ENCODE measurements around the gene DISC1. TPM values are rescaled to one million over a fixed set of nuclear protein-coding genes. Genes with fewer than 3 reads are reported as not detected.
"Not testable (repeated sequence)": the region's sequence is repeated elsewhere in the genome, so short reads cannot be mapped to it uniquely, and the experiment has no call there.

Gene DISC1
- total RNA-seq, 2 donors from 2014 or later, result 2.9 to 5.8 TPM

DNA sequence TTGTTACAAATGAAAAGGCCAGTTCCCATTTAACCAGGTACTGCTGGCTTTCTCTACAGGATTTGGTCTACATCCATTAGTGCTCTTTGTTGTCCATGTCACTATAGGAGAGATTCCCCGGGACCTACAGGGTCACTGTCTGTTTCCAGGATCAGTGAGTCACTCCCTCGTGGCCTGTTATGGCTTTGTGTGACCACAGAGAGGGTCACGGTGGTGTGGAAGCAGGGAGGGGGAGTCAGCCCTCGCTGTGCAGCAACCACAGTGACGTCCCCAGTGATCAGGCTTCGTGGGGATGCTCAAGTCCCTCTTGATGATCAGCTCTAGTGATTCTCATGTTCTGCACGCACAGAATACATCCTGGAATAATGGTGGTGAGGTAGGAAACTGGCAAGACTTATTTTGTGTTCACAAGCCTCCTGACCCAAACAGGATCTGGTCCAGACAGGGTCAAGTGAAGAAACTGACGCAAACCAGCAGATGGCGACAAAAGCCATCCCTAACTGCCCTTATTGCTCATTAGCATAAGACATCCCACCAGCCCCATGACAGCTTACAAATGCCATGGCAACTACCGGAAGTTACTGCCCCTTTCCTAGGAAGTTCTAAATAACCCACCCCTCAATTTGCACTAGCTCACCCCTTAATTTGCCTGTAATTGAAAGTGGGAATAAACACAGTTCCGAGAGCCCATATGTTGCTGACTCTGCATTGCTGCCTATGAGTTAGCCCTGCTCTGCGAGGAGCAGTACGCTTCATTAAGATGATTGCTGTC, 98.5 kb downstream of the DISC1 start:
- no peaks in the 10 kb centered on the region for H3K9me3 Mint-ChIP-seq
- H3K27me3 Mint-ChIP-seq (ENCODE audit: low read depth), result no peaks in the 10 kb centered on the region
- ATAC-seq (replicated peaks in 1 of 2) (no peak), DNase-seq (peak; percentile 22 to 26)
- H3K36me3 Mint-ChIP-seq (ENCODE audit: insufficient read depth in 2 of 2), result no peaks in the 10 kb centered on the region
- no peak overlapping the region for H3K4me3 Mint-ChIP-seq
- no peaks in the 10 kb centered on the region for H3K4me1 Mint-ChIP-seq (ENCODE audit: low read depth)
- no peak overlapping the region for H3K27ac Mint-ChIP-seq

DNA sequence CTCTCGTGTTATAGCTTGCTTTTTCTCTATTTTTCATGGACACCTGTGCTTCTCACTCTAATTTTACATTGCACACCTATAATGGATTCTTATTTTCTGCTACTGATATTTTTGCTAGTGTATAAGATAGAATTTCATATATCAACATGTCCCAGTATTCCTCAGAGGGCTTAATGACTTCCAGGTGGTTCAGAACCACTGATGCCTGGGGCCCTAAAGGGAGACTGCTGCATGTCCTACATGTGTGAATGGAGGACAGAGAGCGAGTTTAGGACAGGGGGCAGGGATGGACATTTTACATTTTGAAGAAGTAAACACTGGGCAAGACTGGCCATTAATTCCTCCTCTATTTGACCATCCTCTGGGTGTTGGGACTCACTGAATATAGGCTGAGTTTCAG, 100.6 kb downstream of the DISC1 start:
- Mint-ChIP-seq H3K36me3 (ENCODE audit: insufficient read depth in 2 of 2) (no peaks in the 10 kb centered on the region), H3K27ac (no peak overlapping the region), H3K9me3 (no peaks in the 10 kb centered on the region), H3K27me3 (ENCODE audit: low read depth) (no peaks in the 10 kb centered on the region), H3K4me3 (no peak overlapping the region), H3K4me1 (ENCODE audit: low read depth) (no peaks in the 10 kb centered on the region)
- DNase-seq (no peak), ATAC-seq (replicated peaks in 1 of 2) (no peak)

- ATAC-seq (replicated peaks in 1 of 2); H3K27me3 Mint-ChIP-seq (ENCODE audit: low read depth); H3K9me3 Mint-ChIP-seq: not testable (repeated sequence)
Observed at GRCh38 chr1:231728987-231729386, 102.4 kb downstream of the DISC1 start.

DNA sequence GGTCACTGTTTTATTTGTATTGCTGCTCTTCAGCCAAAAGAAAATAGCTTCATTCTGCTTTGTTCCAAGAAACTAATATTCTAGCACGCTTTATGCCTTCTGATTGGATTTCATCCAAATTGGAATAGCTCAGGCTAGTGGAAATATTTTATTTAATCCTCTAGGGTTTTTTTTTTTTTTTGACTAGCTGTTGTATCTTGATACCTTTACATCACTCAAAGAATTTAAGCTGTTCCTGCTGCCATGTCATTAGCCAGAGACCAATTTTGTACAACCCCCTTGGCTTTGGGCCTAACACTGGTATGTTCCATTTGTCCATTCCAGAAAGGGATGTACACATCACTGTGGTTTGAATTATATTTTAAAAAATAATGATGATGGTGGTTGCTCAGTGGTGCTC, 103.0 kb downstream of the DISC1 start:
- Mint-ChIP-seq H3K4me3 (no peak overlapping the region), H3K4me1 (ENCODE audit: low read depth) (no peaks in the 10 kb centered on the region), H3K27ac (no peak overlapping the region), H3K9me3 (no peaks in the 10 kb centered on the region), H3K36me3 (ENCODE audit: insufficient read depth in 2 of 2) (no peaks in the 10 kb centered on the region), H3K27me3 (ENCODE audit: low read depth) (no peaks in the 10 kb centered on the region)
- no peak for ATAC-seq (replicated peaks in 1 of 2)
- DNase-seq, result no peak

More at GRCh38 chr1:231728987-231729386, 102.4 kb downstream of the DISC1 start:
- H3K36me3 Mint-ChIP-seq (ENCODE audit: insufficient read depth in 2 of 2); H3K4me1 Mint-ChIP-seq (ENCODE audit: low read depth); H3K4me3 Mint-ChIP-seq; DNase-seq; H3K27ac Mint-ChIP-seq: not testable (repeated sequence)

GRCh38 chr1:231731268-231731667, 104.7 kb downstream of the DISC1 start:
- Mint-ChIP-seq H3K27ac (no peak overlapping the region), H3K27me3 (ENCODE audit: low read depth) (no peaks in the 10 kb centered on the region), H3K4me3 (no peak overlapping the region), H3K4me1 (ENCODE audit: low read depth) (no peaks in the 10 kb centered on the region), H3K9me3 (no peaks in the 10 kb centered on the region), H3K36me3 (ENCODE audit: insufficient read depth in 2 of 2) (no peaks in the 10 kb centered on the region)
- no peak for ATAC-seq (replicated peaks in 1 of 2)
- DNase-seq, result no peak

GRCh38 chr1:231733063-231733462, 106.5 kb downstream of the DISC1 start:
- no peak for ATAC-seq (replicated peaks in 1 of 2)
- no peak for DNase-seq

GRCh38 chr1:231733672-231734071, 107.1 kb downstream of the DISC1 start:
- Mint-ChIP-seq H3K4me1 (ENCODE audit: low read depth) (no peaks in the 10 kb centered on the region), H3K27me3 (ENCODE audit: low read depth) (no peaks in the 10 kb centered on the region), H3K9me3 (no peaks in the 10 kb centered on the region), H3K4me3 (no peak overlapping the region), H3K27ac (no peak overlapping the region), H3K36me3 (ENCODE audit: insufficient read depth in 2 of 2) (no peaks in the 10 kb centered on the region)
- ATAC-seq (replicated peaks in 1 of 2) (no peak), DNase-seq (no peak)

More at GRCh38 chr1:231733063-231733462, 106.5 kb downstream of the DISC1 start:
- H3K36me3 Mint-ChIP-seq (ENCODE audit: insufficient read depth in 2 of 2), result no peaks in the 10 kb centered on the region
- no peaks in the 10 kb centered on the region for H3K9me3 Mint-ChIP-seq
- H3K27me3 Mint-ChIP-seq (ENCODE audit: low read depth), result no peaks in the 10 kb centered on the region
- no peaks in the 10 kb centered on the region for H3K4me1 Mint-ChIP-seq (ENCODE audit: low read depth)
- no peak overlapping the region for H3K4me3 Mint-ChIP-seq
- H3K27ac Mint-ChIP-seq, result no peak overlapping the region

- Mint-ChIP-seq H3K27me3 (ENCODE audit: low read depth) (no peaks in the 10 kb centered on the region), H3K27ac (no peak overlapping the region), H3K9me3 (no peaks in the 10 kb centered on the region), H3K36me3 (ENCODE audit: insufficient read depth in 2 of 2) (no peaks in the 10 kb centered on the region), H3K4me1 (ENCODE audit: low read depth) (no peaks in the 10 kb centered on the region), H3K4me3 (no peak overlapping the region)
- DNase-seq (peak; percentile 20 to 44), ATAC-seq (replicated peaks in 1 of 2) (peak; percentile 45 to 72)
Observed at GRCh38 chr1:231734417-231734816, 107.8 kb downstream of the DISC1 start.

- no peak overlapping the region for H3K4me3 Mint-ChIP-seq
- ATAC-seq (replicated peaks in 1 of 2) (no peak), DNase-seq (no peak)
- no peak overlapping the region for H3K27ac Mint-ChIP-seq
- H3K4me1 Mint-ChIP-seq (ENCODE audit: low read depth), result no peaks in the 10 kb centered on the region
- H3K27me3 Mint-ChIP-seq (ENCODE audit: low read depth), result no peaks in the 10 kb centered on the region
- no peaks in the 10 kb centered on the region for H3K9me3 Mint-ChIP-seq
- no peaks in the 10 kb centered on the region for H3K36me3 Mint-ChIP-seq (ENCODE audit: insufficient read depth in 2 of 2)
Observed at GRCh38 chr1:231735411-231735810, 108.8 kb downstream of the DISC1 start.

GRCh38 chr1:231735941-231736340, 109.4 kb downstream of the DISC1 start:
- Mint-ChIP-seq H3K27ac (no peak overlapping the region), H3K4me3 (no peak overlapping the region), H3K4me1 (ENCODE audit: low read depth) (no peaks in the 10 kb centered on the region), H3K27me3 (ENCODE audit: low read depth) (no peaks in the 10 kb centered on the region), H3K36me3 (ENCODE audit: insufficient read depth in 2 of 2) (no peaks in the 10 kb centered on the region), H3K9me3 (no peaks in the 10 kb centered on the region)
- ATAC-seq (replicated peaks in 1 of 2) (no peak), DNase-seq (no peak)

DNA sequence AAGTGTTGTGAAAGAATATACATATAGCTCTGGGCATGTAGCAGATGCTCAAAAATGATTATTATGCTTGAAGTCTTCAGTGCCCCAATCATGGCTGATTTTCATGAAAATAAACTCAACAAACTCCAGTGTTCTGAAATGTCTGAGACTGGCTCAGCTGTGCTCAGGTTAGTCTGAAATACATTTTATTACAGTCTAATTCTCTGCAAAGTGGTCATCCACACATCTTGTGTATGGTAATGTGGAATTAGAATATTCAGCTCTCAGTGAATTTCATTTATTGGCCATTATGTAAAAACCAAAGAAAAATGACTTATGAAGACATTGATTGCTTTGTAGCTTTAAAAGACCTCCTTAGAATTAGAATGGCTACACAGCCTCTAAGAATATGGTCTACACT, 109.9 kb downstream of the DISC1 start:
- no peak overlapping the region for H3K4me3 Mint-ChIP-seq
- no peak for ATAC-seq (replicated peaks in 1 of 2)
- no peaks in the 10 kb centered on the region for H3K36me3 Mint-ChIP-seq (ENCODE audit: insufficient read depth in 2 of 2)
- no peaks in the 10 kb centered on the region for H3K4me1 Mint-ChIP-seq (ENCODE audit: low read depth)
- H3K27ac Mint-ChIP-seq, result no peak overlapping the region
- H3K9me3 Mint-ChIP-seq, result no peaks in the 10 kb centered on the region
- no peak for DNase-seq
- H3K27me3 Mint-ChIP-seq (ENCODE audit: low read depth), result no peaks in the 10 kb centered on the region

DNA sequence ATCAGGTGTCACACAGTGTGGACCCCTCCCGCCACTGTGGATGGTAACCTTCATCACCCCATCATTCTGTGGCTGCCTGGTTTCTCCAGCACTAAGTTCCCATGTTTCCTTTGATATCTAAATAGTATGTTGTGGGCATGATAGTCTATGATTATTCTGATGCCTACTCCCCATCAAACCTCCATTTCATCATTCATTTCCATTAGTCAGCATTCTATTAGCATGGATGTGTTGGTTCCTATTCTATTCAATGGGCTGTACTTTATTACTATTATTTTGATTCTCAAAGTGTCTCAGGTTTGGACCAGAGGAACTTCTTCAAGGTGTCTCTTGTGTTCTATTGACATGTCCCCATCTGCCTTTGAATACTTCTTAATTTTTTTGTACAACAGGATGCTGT, 112.0 kb downstream of the DISC1 start:
- Mint-ChIP-seq H3K4me3 (no peak overlapping the region), H3K36me3 (ENCODE audit: insufficient read depth in 2 of 2) (no peaks in the 10 kb centered on the region), H3K4me1 (ENCODE audit: low read depth) (no peaks in the 10 kb centered on the region), H3K27me3 (ENCODE audit: low read depth) (no peaks in the 10 kb centered on the region), H3K27ac (no peak overlapping the region), H3K9me3 (no peaks in the 10 kb centered on the region)
- DNase-seq, result no peak
- ATAC-seq (replicated peaks in 1 of 2), result no peak

- H3K27ac Mint-ChIP-seq, result no peak overlapping the region
- ATAC-seq (replicated peaks in 1 of 2) (no peak), DNase-seq (no peak)
- no peaks in the 10 kb centered on the region for H3K27me3 Mint-ChIP-seq (ENCODE audit: low read depth)
- H3K4me1 Mint-ChIP-seq (ENCODE audit: low read depth), result no peaks in the 10 kb centered on the region
- no peaks in the 10 kb centered on the region for H3K36me3 Mint-ChIP-seq (ENCODE audit: insufficient read depth in 2 of 2)
- H3K9me3 Mint-ChIP-seq, result peaks cover 0 to 2% of the 10 kb centered on the region in 2 donors
- H3K4me3 Mint-ChIP-seq, result no peak overlapping the region
Observed at GRCh38 chr1:231743966-231744365, 117.4 kb downstream of the DISC1 start.

GRCh38 chr1:231748760-231749415, 122.3 kb downstream of the DISC1 start:
- H3K36me3 Mint-ChIP-seq (ENCODE audit: insufficient read depth in 2 of 2), result peaks cover 5 to 17% of the 10 kb centered on the region in 2 donors
- no peaks in the 10 kb centered on the region for H3K27me3 Mint-ChIP-seq (ENCODE audit: low read depth)
- no peaks in the 10 kb centered on the region for H3K4me1 Mint-ChIP-seq (ENCODE audit: low read depth)
- H3K9me3 Mint-ChIP-seq, result peaks cover 5 to 7% of the 10 kb centered on the region in 2 donors
- H3K4me3 Mint-ChIP-seq, result no peak overlapping the region
- no peak for ATAC-seq (replicated peaks in 1 of 2)
- no peak for DNase-seq
- no peak overlapping the region for H3K27ac Mint-ChIP-seq
